ENCODE data around the gene STK38.
A peak's percentile ranks its signal among the peaks of the same experiment; 100 is the strongest.
"Not testable (repeated sequence)": the region's sequence is repeated elsewhere in the genome, so short reads cannot be mapped to it uniquely, and the experiment has no call there.

Gene STK38

GRCh38 chr6:36517408-36517807, 29.9 kb downstream of the STK38 start:
- DNase-seq, result no peak

- DNase-seq, result no peak
Measured at GRCh38 chr6:36516988-36517387, 30.3 kb downstream of the STK38 start.

DNA sequence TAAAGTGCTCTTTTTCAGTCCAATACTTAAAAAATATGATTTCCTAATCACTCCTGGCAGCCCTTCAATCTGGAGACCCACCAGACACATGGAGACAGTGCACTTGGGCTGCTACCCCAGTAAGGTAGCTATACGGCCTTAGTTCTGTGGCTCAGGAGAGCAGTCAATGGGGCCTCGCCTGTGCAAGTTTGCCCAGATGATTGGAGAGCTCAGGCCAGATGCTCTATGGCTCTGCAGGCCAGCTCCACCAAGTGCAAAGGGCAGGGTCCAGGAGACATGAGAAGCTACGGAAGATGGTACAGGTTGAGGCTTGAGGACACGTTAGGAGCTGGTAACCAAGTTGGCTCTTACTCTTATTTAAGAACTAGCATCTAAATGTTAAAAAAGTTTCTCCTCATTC, 30.7 kb downstream of the STK38 start:
- no peak for DNase-seq

GRCh38 chr6:36515844-36516243, 31.4 kb downstream of the STK38 start:
- no peak for DNase-seq

GRCh38 chr6:36514554-36515456, 32.5 kb downstream of the STK38 start:
- no peak for DNase-seq

- DNase-seq, result no peak
Measured at GRCh38 chr6:36510365-36510764, 36.9 kb downstream of the STK38 start.

- no peak for DNase-seq
Measured at GRCh38 chr6:36508532-36508931, 38.7 kb downstream of the STK38 start.

- DNase-seq, result no peak
Measured at GRCh38 chr6:36506611-36507010, 40.7 kb downstream of the STK38 start.

DNA sequence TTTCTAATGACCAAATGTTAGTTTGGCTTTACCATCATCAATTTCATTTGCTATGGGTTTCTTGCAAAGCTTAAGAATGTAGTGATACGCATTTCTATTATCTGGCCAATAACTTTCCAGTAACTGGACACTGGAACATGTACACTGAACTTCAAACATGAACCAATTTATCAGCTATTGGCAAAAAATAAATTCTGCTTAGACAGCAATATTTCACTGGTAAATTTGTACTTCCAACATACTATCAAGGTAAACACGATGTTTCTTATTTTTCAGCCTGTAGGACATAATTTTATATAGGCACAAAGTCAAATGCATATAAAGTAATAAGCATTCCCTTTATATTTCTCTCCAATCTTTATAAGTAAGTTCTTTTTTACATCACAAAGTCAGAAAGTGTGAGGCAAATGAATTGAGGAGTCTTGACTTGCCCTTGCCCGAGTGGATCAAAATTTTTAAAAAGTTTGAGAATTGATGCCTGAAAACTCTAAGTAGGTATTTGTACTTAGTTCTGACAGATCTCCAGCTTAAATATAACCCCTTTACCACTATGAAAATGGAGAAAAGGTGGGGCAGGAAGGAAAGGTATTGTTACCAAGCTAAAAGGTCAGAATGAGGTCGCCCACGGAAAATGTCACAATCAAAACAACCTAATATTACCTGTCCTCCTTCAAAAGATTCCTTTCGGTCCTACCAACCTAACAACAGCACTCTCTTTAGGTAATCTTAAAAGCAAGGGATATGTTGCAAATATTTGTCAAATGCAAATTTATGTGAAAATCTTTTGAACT, 41.3 kb downstream of the STK38 start:
- no peak for DNase-seq

- DNase-seq, result no peak
Measured at GRCh38 chr6:36504982-36505381, 42.3 kb downstream of the STK38 start.

DNA sequence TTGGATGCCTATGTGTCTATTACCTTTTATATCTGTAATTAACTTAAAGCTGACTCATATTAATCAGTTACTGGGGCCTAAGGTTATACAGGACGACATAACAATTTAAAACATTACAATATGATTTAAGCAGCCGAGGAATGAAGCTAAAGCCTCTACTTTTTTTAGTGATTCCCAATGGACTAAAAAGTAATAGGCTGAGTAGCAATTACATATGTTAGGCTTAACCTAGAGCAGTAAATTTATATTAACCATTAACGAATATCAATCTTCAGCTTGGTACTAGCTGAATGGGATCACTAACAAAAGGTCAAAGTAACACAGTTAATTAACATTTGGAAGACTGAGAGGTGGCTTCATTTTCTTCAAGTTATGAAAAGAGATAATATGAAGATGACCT, 43.1 kb downstream of the STK38 start:
- no peak for DNase-seq

DNA sequence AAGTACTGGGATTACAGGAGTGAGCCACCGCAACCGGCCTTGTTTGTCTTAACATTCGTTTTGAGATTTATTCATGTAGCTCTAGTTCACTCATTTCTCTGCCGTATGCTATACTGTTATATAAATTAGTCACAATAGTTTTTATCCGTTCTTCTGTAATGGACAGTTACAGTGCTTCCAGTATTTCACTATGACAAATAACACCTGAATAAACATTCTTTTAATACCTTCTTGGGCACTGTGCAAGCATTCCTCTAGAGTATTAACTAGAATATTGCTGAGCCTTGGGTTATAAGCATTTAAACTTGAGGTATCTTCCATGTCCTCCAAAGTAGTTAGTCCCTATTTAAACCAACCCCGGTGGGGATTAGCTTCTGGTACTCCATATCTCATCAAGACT, 45.6 kb downstream of the STK38 start:
- no peak for DNase-seq

DNA sequence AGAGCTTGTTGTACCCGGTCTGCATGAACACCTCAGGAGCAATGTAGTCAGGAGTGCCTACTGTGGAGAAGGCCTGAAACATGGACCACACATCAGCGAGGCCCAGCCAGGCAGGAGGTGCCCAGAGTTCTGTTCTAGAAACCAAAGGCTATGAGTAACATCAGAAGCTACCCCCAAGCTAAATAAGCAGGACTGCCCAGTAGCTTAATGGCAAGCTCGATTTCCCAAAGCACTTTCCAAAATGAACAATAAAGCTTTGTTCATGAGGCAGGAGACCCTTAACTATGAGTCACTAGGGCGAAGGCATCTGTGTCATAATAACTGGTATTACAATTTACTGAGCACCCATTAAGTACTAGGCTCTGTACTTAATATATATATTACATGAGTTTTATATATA, 47.4 kb downstream of the STK38 start:
- DNase-seq, result no peak

- no peak for DNase-seq
Measured at GRCh38 chr6:36495086-36495485, 52.2 kb downstream of the STK38 start.

DNA sequence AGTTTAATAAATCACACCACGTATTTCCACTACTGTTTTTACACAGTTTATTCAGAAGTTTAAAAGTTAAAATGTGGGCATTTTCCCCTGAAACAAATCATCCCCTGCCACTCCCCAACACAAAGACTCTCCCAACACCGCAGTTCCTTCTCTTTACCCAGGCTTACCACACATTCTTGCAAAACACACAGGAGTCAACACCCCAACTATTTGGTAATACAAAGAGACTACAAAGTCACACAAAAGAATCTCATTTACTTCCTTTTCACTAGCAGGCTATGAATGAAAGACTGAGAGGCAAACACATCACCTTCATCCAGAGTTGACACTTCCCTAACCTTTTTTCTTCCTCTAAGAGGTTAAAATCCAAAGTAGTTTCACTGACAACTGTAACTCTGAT, 53.4 kb downstream of the STK38 start:
- DNase-seq, result no peak

DNA sequence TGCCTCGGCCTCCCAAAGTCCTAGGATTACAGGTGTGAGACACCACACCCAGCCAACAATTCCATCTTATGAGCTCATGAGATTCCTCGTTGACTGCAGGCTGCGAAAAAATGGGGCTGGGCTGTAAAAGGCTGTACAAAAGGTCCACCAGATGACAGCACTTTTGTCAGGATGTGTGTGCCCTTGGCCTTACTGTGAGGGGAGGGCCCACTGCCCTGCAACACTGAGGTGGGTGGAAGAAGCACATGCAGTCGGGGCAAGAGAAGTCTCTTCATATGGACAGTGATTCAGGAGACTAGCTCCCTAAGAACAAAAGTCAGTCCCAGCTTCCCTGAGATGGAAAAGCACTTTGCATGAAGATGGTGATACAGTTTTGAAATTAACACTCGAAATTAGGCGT, 54.0 kb downstream of the STK38 start:
- no peak for DNase-seq

- no peak for DNase-seq
Measured at GRCh38 chr6:36492621-36493020, 54.7 kb downstream of the STK38 start.

DNA sequence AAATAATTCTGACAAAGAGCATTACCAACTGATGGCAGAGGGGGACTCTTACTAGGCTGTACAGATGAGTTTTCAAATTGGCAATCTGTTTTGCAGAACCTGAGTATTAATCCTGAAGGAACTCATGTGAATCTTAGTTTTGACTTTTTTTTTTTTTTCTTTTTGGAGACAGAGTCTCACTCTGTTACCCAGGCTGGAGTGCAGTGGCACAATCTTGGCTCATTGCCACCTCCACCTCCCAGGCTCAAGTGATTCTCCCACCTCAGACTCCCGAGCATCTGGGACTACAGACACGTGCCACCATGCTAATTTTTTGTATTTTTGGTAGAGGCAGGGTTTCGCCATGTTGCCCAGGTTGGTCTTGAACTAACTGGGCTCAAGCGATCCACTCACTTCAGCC, 55.2 kb downstream of the STK38 start:
- DNase-seq, result no peak

GRCh38 chr6:36491378-36491965, 55.8 kb downstream of the STK38 start:
- peak; percentile 30 for DNase-seq

DNA sequence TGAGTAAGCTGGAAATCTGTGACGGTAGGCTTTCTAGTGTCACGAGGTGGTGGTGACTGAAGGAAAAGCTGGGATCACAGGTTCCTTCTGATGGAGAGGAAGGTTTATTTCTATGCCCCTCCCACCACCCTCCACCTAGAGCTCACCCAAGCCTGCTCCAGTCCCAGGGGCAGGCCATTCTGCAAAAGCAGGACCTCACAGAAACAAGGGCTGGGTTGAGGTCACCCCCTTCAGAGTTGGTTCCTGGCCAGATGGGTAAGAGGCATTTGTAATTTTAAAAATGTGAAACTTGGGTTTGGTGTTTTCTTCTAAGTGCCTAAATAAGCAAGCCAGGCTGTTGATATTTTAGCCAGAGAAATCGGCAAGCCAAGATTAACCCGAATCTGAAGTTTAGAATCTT, 57.9 kb downstream of the STK38 start:
- no peak for DNase-seq

GRCh38 chr6:36488221-36488620, 59.1 kb downstream of the STK38 start:
- DNase-seq, result no peak

DNA sequence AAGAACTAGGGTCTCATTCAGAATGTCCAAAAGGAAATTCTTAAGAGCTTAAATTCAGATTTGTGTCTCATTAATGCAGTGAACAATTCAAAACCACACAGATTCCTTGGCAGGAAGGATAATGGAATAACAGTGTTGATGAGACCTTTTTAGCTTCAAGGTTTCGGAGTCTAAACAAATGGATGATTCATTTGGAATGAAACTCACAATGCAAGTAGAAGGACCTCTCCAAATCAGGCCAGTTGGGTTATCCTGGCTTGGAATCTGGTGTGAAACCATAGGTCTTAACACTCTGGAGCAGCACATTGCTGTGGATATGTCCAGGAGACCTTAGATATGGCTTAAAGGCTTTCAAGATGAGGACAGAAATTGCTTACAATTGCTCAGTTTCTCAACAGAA, 59.6 kb downstream of the STK38 start:
- DNase-seq, result peak; percentile 11

GRCh38 chr6:36484736-36485135, 62.5 kb downstream of the STK38 start:
- no peak for DNase-seq

GRCh38 chr6:36483326-36483725, 64.0 kb downstream of the STK38 start:
- not testable (repeated sequence) for DNase-seq
